Measurements from ENCODE around the gene RAVER1.

RAVER1 gene

DNA sequence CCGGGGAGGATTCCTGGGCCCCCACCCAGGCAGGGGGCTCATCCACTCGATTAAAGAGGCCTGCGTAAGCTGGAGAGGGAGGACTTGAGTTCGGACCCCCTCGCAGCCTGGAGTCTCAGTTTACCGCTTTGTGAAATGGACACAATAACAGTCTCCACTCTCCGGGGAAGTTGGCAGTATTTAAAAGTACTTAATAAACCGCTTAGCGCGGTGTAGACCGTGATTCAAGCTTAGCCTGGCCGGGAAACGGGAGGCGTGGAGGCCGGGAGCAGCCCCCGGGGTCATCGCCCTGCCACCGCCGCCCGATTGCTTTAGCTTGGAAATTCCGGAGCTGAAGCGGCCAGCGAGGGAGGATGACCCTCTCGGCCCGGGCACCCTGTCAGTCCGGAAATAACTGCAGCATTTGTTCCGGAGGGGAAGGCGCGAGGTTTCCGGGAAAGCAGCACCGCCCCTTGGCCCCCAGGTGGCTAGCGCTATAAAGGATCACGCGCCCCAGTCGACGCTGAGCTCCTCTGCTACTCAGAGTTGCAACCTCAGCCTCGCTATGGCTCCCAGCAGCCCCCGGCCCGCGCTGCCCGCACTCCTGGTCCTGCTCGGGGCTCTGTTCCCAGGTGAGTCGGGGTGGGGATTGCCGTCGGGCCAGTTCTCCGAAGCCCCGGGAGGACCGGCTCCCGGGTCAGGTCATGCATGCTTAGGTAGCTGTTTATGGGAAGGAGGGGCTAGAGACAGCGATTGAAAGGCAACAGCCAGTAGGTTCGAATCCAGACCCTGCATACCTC, 62.5 kb downstream of the RAVER1 start, which contains the start of gene ICAM1:
Gene ICAM1, plus strand, starts transcription at position 505 of the 779 bp plus-strand sequence. Its CDS starts 40 bp downstream, at position 545.
- DNase-seq (ENCODE audit: low read depth): no peak

DNA sequence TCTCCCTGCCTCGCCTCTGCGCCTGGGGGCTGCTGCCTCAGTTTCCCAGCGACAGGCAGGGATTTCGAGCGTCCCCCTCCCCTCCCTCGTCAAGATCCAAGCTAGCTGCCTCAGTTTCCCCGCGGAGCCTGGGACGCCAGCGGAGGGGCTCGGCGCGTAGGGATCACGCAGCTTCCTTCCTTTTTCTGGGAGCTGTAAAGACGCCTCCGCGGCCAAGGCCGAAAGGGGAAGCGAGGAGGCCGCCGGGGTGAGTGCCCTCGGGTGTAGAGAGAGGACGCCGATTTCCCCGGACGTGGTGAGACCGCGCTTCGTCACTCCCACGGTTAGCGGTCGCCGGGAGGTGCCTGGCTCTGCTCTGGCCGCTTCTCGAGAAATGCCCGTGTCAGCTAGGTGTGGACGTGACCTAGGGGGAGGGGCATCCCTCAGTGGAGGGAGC, 63.1 kb downstream of the RAVER1 start:
- DNase-seq (ENCODE audit: low read depth): no peak

GRCh38 chr19:10269333-10270179, 63.8 kb downstream of the RAVER1 start:
- no peak for DNase-seq (ENCODE audit: low read depth)

- DNase-seq (ENCODE audit: low read depth): no peak
Observed at GRCh38 chr19:10268071-10268470, 65.3 kb downstream of the RAVER1 start.

DNA sequence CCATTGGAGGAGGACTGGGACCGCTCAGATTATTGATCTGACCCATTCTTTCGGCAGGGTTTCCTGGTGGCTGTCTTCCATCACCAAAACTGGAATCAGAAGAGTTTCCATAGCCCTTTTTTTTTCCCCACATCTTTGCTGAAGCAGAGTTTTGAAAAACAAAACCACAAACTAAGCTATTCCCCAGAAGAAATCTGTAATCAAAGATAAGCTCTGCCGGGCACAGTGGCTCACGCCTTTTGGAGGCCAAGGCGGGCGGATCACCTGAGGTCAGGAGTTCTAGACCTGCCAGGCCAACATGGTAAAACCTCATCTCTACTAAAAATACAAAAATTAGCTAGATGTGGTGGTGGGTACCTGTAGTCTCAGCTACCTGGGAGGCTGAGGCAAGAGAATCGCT, 66.6 kb downstream of the RAVER1 start:
- no peak for DNase-seq (ENCODE audit: low read depth)

All from GM04504 (cell line).